Skin of body (tissue), 3 donors: ENCODE measurements around the gene ATG14. TPM values are rescaled to one million over a fixed set of nuclear protein-coding genes. Genes with fewer than 3 reads are reported as not detected.

Source experiments
- DNase-seq: peaks from one replicate; lab custom pipeline; 2025; lab: John Stamatoyannopoulos, UW
- small RNA-seq: library from RNA; depleted of rRNA; stranded (forward); fragments of <200 nt; gene quantifications from one replicate; pipeline ENCODE3, GENCODE V24; 2014; ENCODE audit warnings: low replicate concordance
- total RNA-seq: library from RNA; depleted of rRNA; stranded (reverse); fragments of >200 nt; gene quantifications from one replicate; pipeline ENCODE4 v1.2.3, GENCODE V29; 2014

The ATG14 gene
- total RNA-seq, 1 donor from 2014 or later = 14.7 TPM

- DNase-seq = no peak
Observed at GRCh38 chr14:55317542-55318306, 93.9 kb downstream of the ATG14 start.

GRCh38 chr14:55316564-55316963 lies 95.1 kb downstream of the ATG14 start:
- no peak for DNase-seq

Small RNA genes lying within 50 kb of the gene (small RNA-seq; reads per million reads assigned to genes)
- not detected for gene AL356801.1

Other genes with a start within 250 kb of the ATG14 start
- 13.7 TPM for gene DLGAP5, start 220.2 kb downstream of the ATG14 start, total RNA-seq
- 29.7 TPM for gene FBXO34, start 140.4 kb downstream of the ATG14 start, total RNA-seq
- not detected for gene TBPL2, start 28.8 kb upstream of the ATG14 start, total RNA-seq
- 133 TPM for gene KTN1, start 168.4 kb upstream of the ATG14 start, total RNA-seq